ENCODE data around the gene TTC23.

TTC23 gene

GRCh38 chr15:99097441-99098410, 151.7 kb downstream of the TTC23 start:
- no peak overlapping the region for H3K4me3 ChIP-seq (ENCODE audit: low read depth, low read length)
- TF ChIP-seq CTCF (IDR thresholded peaks at IDR 0.05; ENCODE audit: low read depth, low read length), result no peak

- no peak overlapping the region for H3K4me3 ChIP-seq (ENCODE audit: low read depth, low read length)
- no peak for TF ChIP-seq CTCF (IDR thresholded peaks at IDR 0.05; ENCODE audit: low read depth, low read length)
Observed at GRCh38 chr15:99096894-99097426, 152.4 kb downstream of the TTC23 start.

- TF ChIP-seq CTCF (IDR thresholded peaks at IDR 0.05; ENCODE audit: low read depth, low read length), result no peak
- no peak overlapping the region for H3K4me3 ChIP-seq (ENCODE audit: low read depth, low read length)
Observed at GRCh38 chr15:99096173-99096893, 153.0 kb downstream of the TTC23 start.

- H3K4me3 ChIP-seq (ENCODE audit: low read depth, low read length), result no peak overlapping the region
- TF ChIP-seq CTCF (IDR thresholded peaks at IDR 0.05; ENCODE audit: low read depth, low read length), result no peak
Observed at GRCh38 chr15:99095626-99096025, 153.8 kb downstream of the TTC23 start.

- TF ChIP-seq CTCF (IDR thresholded peaks at IDR 0.05; ENCODE audit: low read depth, low read length), result no peak
- H3K4me3 ChIP-seq (ENCODE audit: low read depth, low read length), result no peak overlapping the region
Observed at GRCh38 chr15:99092554-99093172, 156.7 kb downstream of the TTC23 start.

GRCh38 chr15:99090938-99091337, 158.4 kb downstream of the TTC23 start:
- H3K4me3 ChIP-seq (ENCODE audit: low read depth, low read length), result no peak overlapping the region
- TF ChIP-seq CTCF (IDR thresholded peaks at IDR 0.05; ENCODE audit: low read depth, low read length), result no peak

Data from WI38 (cell line).